Stomach (tissue), 9 donors: Measurements from ENCODE around the gene KLHDC3. TPM values are rescaled to one million over a fixed set of nuclear protein-coding genes. Genes with fewer than 3 reads are reported as not detected.
A peak's percentile ranks its signal among the peaks of the same experiment; 100 is the strongest.

ENCODE experiments used
- DNase-seq, 2 donors: peaks; one replicate each; pipeline versions ENCODE4 v3.0.0 to v3.0.0-alpha.2; 2013 to 2019
- H3K27ac ChIP-seq, 5 donors: fragments of 200-600 bp in 4 of 5; sonication (generic) in 4 of 5; one replicate each; pipeline ENCODE4 v1.5.1; 2013 to 2019; ENCODE audit warnings: mild to moderate bottlenecking in 1 of 5, moderate library complexity in 1 of 5
- H3K27me3 ChIP-seq, 3 donors: fragments of 200-600 bp; sonication (generic); one replicate each; pipeline ENCODE4 v1.5.1; 2017 to 2019; ENCODE audit warnings: mixed run types in 1 of 3
- H3K36me3 ChIP-seq, 4 donors: fragments of 200-600 bp; sonication (generic); 1 replicate in 3 of 4; 2 replicates in 1 of 4; pipeline ENCODE4 v1.5.1; 2016 to 2019
- H3K4me1 ChIP-seq, 4 donors: fragments of 200-600 bp; sonication (generic); one replicate each; pipeline ENCODE4 v1.5.1; 2016 to 2019
- H3K4me3 ChIP-seq, 4 donors: fragments of 200-600 bp; sonication (generic) in 3 of 4; one replicate each; pipeline ENCODE4 v1.5.1; 2016 to 2019; ENCODE audit warnings: mild to moderate bottlenecking in 1 of 4
- H3K9me3 ChIP-seq, 4 donors: fragments of 200-600 bp; sonication (generic); one replicate each; pipeline ENCODE4 v1.5.1; 2016 to 2019
- CTCF ChIP-seq, 7 experiments: fragments of 450-650 bp in 4 of 7; fragments of 200-600 bp in 3 of 7; sonication (generic) in 3 of 7; IDR thresholded peaks; one replicate each; pipeline ENCODE4 v1.5.1; 2016 to 2019; ENCODE audit warnings: antibody characterized with exemption in 7 of 7, control low read depth in 2 of 7, mild to moderate bottlenecking in 1 of 7
- EP300 ChIP-seq: sonication (generic); formaldehyde crosslinking; IDR thresholded peaks from one replicate; pipeline ENCODE4 v1.6.1; 2017; ENCODE audit warnings: antibody characterized with exemption
- POLR2A ChIP-seq, 4 donors: fragments of 450-650 bp; IDR thresholded peaks; one replicate each; pipeline ENCODE4 v1.6.1; 2016; ENCODE audit warnings: antibody characterized with exemption in 4 of 4, control low read depth in 2 of 4, mild to moderate bottlenecking in 1 of 4, moderate library complexity in 1 of 4
- POLR2AphosphoS5 ChIP-seq, 3 donors: sonication (generic); formaldehyde crosslinking; IDR thresholded peaks; one replicate each; pipeline ENCODE4 v1.6.1; 2016; ENCODE audit warnings: antibody characterized with exemption in 3 of 3
- WGBS, 5 donors: extraction: QIAGEN DNeasy Blood & Tissue Kit in 3 of 5; methylation state at CpG; one replicate each; pipeline versions ENCODE4 v1.1.5 to v1.1.7; 2013 to 2018; 5-methylcytosine and 5-hydroxymethylcytosine counted together
- intact Hi-C: fragments of 100-400 bp; cut with DNase I; formaldehyde crosslinking; loops from one replicate; pipeline ENCODE4 v1.15.1; 2023; ENCODE audit warnings: low total_unique reads
- polyA plus RNA-seq, 3 donors: library from polyadenylated mRNA; stranded (reverse); fragments of 200-250 nt; gene quantifications; one replicate each; pipeline ENCODE4 v1.2.3, GENCODE V29; 2013
- total RNA-seq, 5 donors: library from RNA; depleted of rRNA; stranded (reverse); fragments of >200 nt; gene quantifications; one replicate each; pipeline versions ENCODE4 v1.1.0 to v1.2.3, GENCODE V29; 2014 to 2016
- donor health status: healthy with polysubstance abuse.
- donor health status: Bipolar disorder and iron deficiency.
- donor health status: healthy.

The KLHDC3 gene
- total and polyA plus RNA-seq, 8 donors: 40.0 to 88.5 (median 67.4) TPM

GRCh38 chr6:43009124-43009523 lies 4.9 kb upstream of the KLHDC3 start:
- Histone ChIP-seq H3K4me1 (peaks cover 11 to 20% (median 19%) of the 10 kb centered on the region in 4 donors), H3K27ac (no peak overlapping the region), H3K9me3 (no peaks in the 10 kb centered on the region), H3K36me3 (peaks cover 44 to 73% (median 70%) of the 10 kb centered on the region in 4 donors), H3K4me3 (no peak overlapping the region), H3K27me3 (no peaks in the 10 kb centered on the region)
- WGBS, 5 donors: 47 to 67% (median 56%) methylated on average over 6 of the region's 6 CpGs
- intact Hi-C loops: no loop called here
- TF ChIP-seq CTCF (IDR thresholded peaks at IDR 0.05): peak in 3 of 7 experiments; percentile 22 to 33 (median 28)
- TF ChIP-seq EP300: no peak
- peak; percentile 34 to 67 for DNase-seq

GRCh38 chr6:43011207-43011606 lies 2.8 kb upstream of the KLHDC3 start:
- Histone ChIP-seq H3K27ac (no peak overlapping the region), H3K9me3 (no peaks in the 10 kb centered on the region), H3K27me3 (no peaks in the 10 kb centered on the region), H3K4me3 (no peak overlapping the region), H3K4me1 (peaks cover 26 to 39% (median 38%) of the 10 kb centered on the region in 4 donors), H3K36me3 (peaks cover 44 to 63% (median 63%) of the 10 kb centered on the region in 4 donors)
- WGBS, 5 donors: 74 to 84% (median 77%) methylated on average over 6 of the region's 6 CpGs
- no peak for TF ChIP-seq CTCF (IDR thresholded peaks at IDR 0.05)
- no peak for TF ChIP-seq POLR2A (IDR thresholded peaks at IDR 0.05)
- no peak for TF ChIP-seq EP300
- TF ChIP-seq POLR2AphosphoS5 (IDR thresholded peaks at IDR 0.05): no peak
- intact Hi-C loops: no loop called here
- no peak for DNase-seq

GRCh38 chr6:43012364-43012763 lies 1.7 kb upstream of the KLHDC3 start:
- peak overlapping the region in 2 of 5 donors; percentile 9 to 84 for H3K27ac ChIP-seq
- WGBS, 5 donors: 75 to 95% (median 87%) methylated on average over 6 of the region's 6 CpGs

GRCh38 chr6:43013097-43013842 lies 779 bp upstream of the KLHDC3 start:
- H3K27me3 ChIP-seq: no peaks in the 10 kb centered on the region
- peaks cover 32 to 61% (median 55%) of the 10 kb centered on the region in 4 donors for H3K36me3 ChIP-seq
- intact Hi-C loops: no loop called here
- H3K4me1 ChIP-seq: peaks cover 36 to 60% (median 52%) of the 10 kb centered on the region in 4 donors
- H3K27ac ChIP-seq: peak overlapping the region; percentile 47 to 87 (median 84)
- H3K4me3 ChIP-seq: peak overlapping the region; percentile 76 to 97 (median 86)
- H3K9me3 ChIP-seq: no peaks in the 10 kb centered on the region
- no peak for TF ChIP-seq POLR2AphosphoS5 (IDR thresholded peaks at IDR 0.05)
- no peak for TF ChIP-seq POLR2A (IDR thresholded peaks at IDR 0.05)
- no peak for TF ChIP-seq CTCF (IDR thresholded peaks at IDR 0.05)
- TF ChIP-seq EP300: no peak
- no peak for DNase-seq
- WGBS, 5 donors: 2 to 4% (median 2%) methylated on average over 23 to 25 of the region's 25 CpGs

More at GRCh38 chr6:43012364-43012763, 1.7 kb upstream of the KLHDC3 start:
- TF ChIP-seq POLR2A (IDR thresholded peaks at IDR 0.05) (no peak), CTCF (IDR thresholded peaks at IDR 0.05) (no peak), EP300 (no peak), POLR2AphosphoS5 (IDR thresholded peaks at IDR 0.05) (no peak)
- intact Hi-C loops: no loop called here
- Histone ChIP-seq H3K27me3 (no peaks in the 10 kb centered on the region), H3K4me1 (peaks cover 36 to 51% (median 50%) of the 10 kb centered on the region in 4 donors), H3K9me3 (no peaks in the 10 kb centered on the region), H3K4me3 (peak overlapping the region in 1 of 4 donors; percentile 97), H3K36me3 (peaks cover 32 to 61% (median 55%) of the 10 kb centered on the region in 4 donors)
- DNase-seq: no peak
